Neural cell (in vitro differentiated cells): ENCODE measurements around the gene SHTN1. TPM values are rescaled to one million over a fixed set of nuclear protein-coding genes. Genes with fewer than 3 reads are reported as not detected.

ENCODE experiments used
- H2AFZ ChIP-seq: fragments of 200-600, 300-800 bp; sonication (generic), shearing (Covaris generic); 2 replicates; pipeline ENCODE4 v1.6.0; 2014; ENCODE audit warnings: low read depth, mild to moderate bottlenecking, antibody characterized with exemption, low read length, moderate library complexity
- H3F3A ChIP-seq: fragments of 200-600 bp; shearing (Covaris generic); 2 replicates; pipeline ENCODE4 v1.6.1; 2016; ENCODE audit warnings: mild to moderate bottlenecking, moderate library complexity, mixed read lengths, antibody characterized with exemption, low read length; ENCODE audit not compliant: insufficient read depth, poor library complexity, severe bottlenecking
- H3K27ac ChIP-seq: fragments of 200-600, 300-800 bp; sonication (generic), shearing (Covaris generic); 2 replicates; pipeline ENCODE4 v1.5.1; 2014; ENCODE audit warnings: mild to moderate bottlenecking, low read length, moderate library complexity
- H3K27me3 ChIP-seq: fragments of 300-800, 200-600 bp; sonication (generic), shearing (Covaris generic); 2 replicates; pipeline ENCODE4 v1.6.0; 2014; ENCODE audit warnings: mild to moderate bottlenecking, low read depth, low read length, moderate library complexity; ENCODE audit not compliant: insufficient read depth
- H3K36me3 ChIP-seq: fragments of 300-800, 200-600 bp; sonication (generic), shearing (Covaris generic); 2 replicates; pipeline ENCODE4 v1.5.1; 2014; ENCODE audit warnings: mild to moderate bottlenecking, antibody characterized with exemption, low read length, moderate library complexity; ENCODE audit not compliant: insufficient read depth
- H3K4me2 ChIP-seq: fragments of 300-800, 200-600 bp; sonication (generic), shearing (Covaris generic); 2 replicates; pipeline ENCODE4 v1.6.0; 2014; ENCODE audit warnings: mild to moderate bottlenecking, low read length
- H3K4me3 ChIP-seq: fragments of 300-800, 200-600 bp; sonication (generic), shearing (Covaris generic); 2 replicates; pipeline ENCODE4 v1.5.1; 2014; ENCODE audit warnings: mild to moderate bottlenecking, low read length, moderate library complexity
- H3K79me2 ChIP-seq: fragments of 200-600 bp; shearing (Covaris generic); replicated peaks from 2 replicates; pipeline ENCODE4 v1.6.0; 2014; ENCODE audit warnings: mild to moderate bottlenecking, low read length, moderate library complexity; ENCODE audit not compliant: insufficient read depth
- H3K9ac ChIP-seq: fragments of 300-800, 200-600 bp; sonication (generic), shearing (Covaris generic); 2 replicates; pipeline ENCODE4 v1.6.1; 2016; ENCODE audit warnings: mild to moderate bottlenecking, low read length, mixed read lengths
- H3K9me2 ChIP-seq: fragments of 200-600 bp; shearing (Covaris generic); 2 replicates; pipeline ENCODE4 v1.6.1; 2016; ENCODE audit warnings: mild to moderate bottlenecking, low read length, mixed read lengths; ENCODE audit not compliant: insufficient read depth
- H3K9me3 ChIP-seq: fragments of 200-600, 300-800 bp; sonication (generic), shearing (Covaris generic); 2 replicates; pipeline ENCODE4 v1.6.1; 2016; ENCODE audit warnings: mild to moderate bottlenecking, mixed run types, low read length, moderate library complexity, mixed read lengths
- H4K20me1 ChIP-seq: fragments of 200-600 bp; shearing (Covaris generic); 2 replicates; pipeline ENCODE4 v1.6.1; 2016; ENCODE audit warnings: mild to moderate bottlenecking, mixed run types; ENCODE audit not compliant: insufficient read depth
- CTCF ChIP-seq: fragments of 450-650 bp; IDR thresholded peaks from 2 replicates; pipeline ENCODE4 v1.5.1; 2014; ENCODE audit warnings: antibody characterized with exemption, mild to moderate bottlenecking, moderate library complexity; ENCODE audit not compliant: poor library complexity, severe bottlenecking
- EP300 ChIP-seq: fragments of 450-650 bp; conservative IDR thresholded peaks from 2 replicates; pipeline ENCODE4 v1.6.1; 2014; ENCODE audit warnings: antibody characterized with exemption, mild to moderate bottlenecking, moderate library complexity; ENCODE audit not compliant: poor library complexity, severe bottlenecking
- EZH2 ChIP-seq: fragments of 200-600, 300-800 bp; shearing (Covaris generic), sonication (generic); IDR thresholded peaks from 2 replicates; pipeline ENCODE4 v1.6.1; 2014; ENCODE audit warnings: antibody characterized with exemption, low read length, borderline replicate concordance, mild to moderate bottlenecking; ENCODE audit not compliant: insufficient read depth, poor library complexity, severe bottlenecking
- MXI1 ChIP-seq: fragments of 450-650 bp; conservative IDR thresholded peaks from 2 replicates; pipeline ENCODE4 v1.6.1; 2014; ENCODE audit warnings: antibody characterized with exemption, mild to moderate bottlenecking; ENCODE audit not compliant: poor library complexity, severe bottlenecking
- POLR2AphosphoS5 ChIP-seq: IDR thresholded peaks from 2 replicates; pipeline ENCODE4 v1.6.1; 2012
- RAD21 ChIP-seq: fragments of 450-650 bp; conservative IDR thresholded peaks from 2 replicates; pipeline ENCODE4 v1.6.1; 2014; ENCODE audit warnings: antibody characterized with exemption, mild to moderate bottlenecking, moderate library complexity
- REST ChIP-seq: IDR thresholded peaks from 2 replicates; pipeline ENCODE4 v1.6.1; 2012; ENCODE audit warnings: borderline replicate concordance
- SMC3 ChIP-seq: fragments of 450-650 bp; conservative IDR thresholded peaks from 2 replicates; pipeline ENCODE4 v1.6.1; 2014; ENCODE audit warnings: antibody characterized with exemption, mild to moderate bottlenecking, moderate library complexity; ENCODE audit not compliant: poor library complexity
- TAF1 ChIP-seq: IDR thresholded peaks from 2 replicates; pipeline ENCODE4 v1.6.1; 2012; ENCODE audit warnings: low read depth
- polyA plus RNA-seq: library from polyadenylated mRNA; depleted of rRNA; stranded (reverse); fragments of >200 nt; gene quantifications from 2 replicates; pipeline ENCODE4 v1.2.3, GENCODE V29; 2014

The SHTN1 gene
- polyA plus RNA-seq, 1 donor from 2014 or later = 55.8 TPM

DNA sequence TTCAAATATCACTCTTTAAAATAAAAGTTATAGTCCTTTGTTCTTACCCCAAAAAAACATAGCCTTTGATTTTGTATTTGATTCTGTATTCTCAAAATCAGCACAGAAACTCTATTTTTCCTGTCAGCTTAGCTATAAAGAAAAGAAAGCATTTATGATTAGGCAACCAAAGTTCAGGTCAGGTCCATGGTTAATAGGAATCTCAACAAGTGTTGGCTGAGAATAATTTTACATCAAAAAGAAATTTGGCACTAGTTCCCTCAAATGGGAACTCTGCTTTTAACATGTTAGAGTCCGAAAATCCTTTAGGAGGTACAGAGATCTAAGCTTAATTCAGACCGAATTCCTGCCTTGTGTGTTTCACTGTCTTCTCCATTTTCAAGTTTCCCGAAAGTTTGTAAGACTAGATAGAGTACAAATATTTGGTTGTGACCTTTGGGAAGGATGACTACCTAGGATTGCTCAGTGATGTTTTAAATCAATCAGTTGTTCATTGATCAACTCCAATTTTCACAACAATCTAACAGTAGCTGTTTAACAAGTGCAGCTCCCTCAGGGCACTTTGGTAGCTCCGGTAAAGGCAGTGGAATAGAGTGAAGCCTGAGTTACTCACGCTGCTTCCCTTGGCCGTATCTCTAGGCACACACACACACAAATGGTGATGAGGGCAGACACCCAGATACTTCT is 164.5 kb downstream of the SHTN1 start:
- TF ChIP-seq POLR2AphosphoS5 (no peak), EZH2 (no peak), MXI1 (no peak), SMC3 (no peak), TAF1 (no peak), RAD21 (no peak), REST (no peak), EP300 (no peak), CTCF (no peak)
- no peak overlapping the region for H2AFZ ChIP-seq

DNA sequence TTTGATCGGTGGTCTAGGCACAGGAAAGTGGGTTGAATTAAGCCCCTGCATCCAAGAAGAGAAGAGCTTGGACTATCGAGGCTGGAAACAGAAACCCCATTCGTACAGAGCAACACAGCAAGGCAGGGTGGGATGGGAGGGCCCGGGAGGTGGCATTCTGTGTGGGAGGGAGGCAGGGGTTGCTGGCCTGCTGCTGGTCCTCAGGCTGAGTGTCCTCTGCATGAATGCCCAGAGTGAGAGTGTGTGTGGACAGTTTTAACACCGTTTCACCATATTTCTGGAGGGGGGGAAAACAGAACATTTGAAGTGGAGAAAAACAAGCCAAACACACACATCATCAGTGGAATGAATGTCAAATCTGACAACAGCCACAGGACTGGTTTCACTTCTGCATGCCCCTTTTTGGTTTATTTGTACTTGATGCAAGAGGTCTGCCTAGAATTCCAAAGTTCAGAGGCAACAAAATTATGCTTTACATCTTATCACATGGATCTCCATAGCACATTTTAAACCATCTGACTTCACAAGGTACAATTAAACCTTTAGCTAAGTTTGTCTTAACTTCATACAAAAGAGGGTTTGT is 166.8 kb downstream of the SHTN1 start:
- no peak overlapping the region for H3K27ac ChIP-seq
- H3K36me3 ChIP-seq = no peaks in the 10 kb centered on the region
- no peaks in the 10 kb centered on the region for H3F3A ChIP-seq
- no peak overlapping the region for H3K4me3 ChIP-seq
- no peaks in the 10 kb centered on the region for H3K9me2 ChIP-seq
- no peaks in the 10 kb centered on the region for H3K27me3 ChIP-seq
- no peak overlapping the region for H2AFZ ChIP-seq
- no peak overlapping the region for H3K9ac ChIP-seq
- TF ChIP-seq CTCF (no peak), MXI1 (no peak), REST (no peak), SMC3 (no peak), POLR2AphosphoS5 (no peak), RAD21 (no peak), EP300 (no peak), EZH2 (no peak), TAF1 (no peak)
- H4K20me1 ChIP-seq = no peaks in the 10 kb centered on the region
- no peaks in the 10 kb centered on the region for H3K9me3 ChIP-seq
- H3K4me2 ChIP-seq = no peak overlapping the region
- no peaks in the 10 kb centered on the region for H3K79me2 ChIP-seq

More for the DNA sequence above, 164.5 kb downstream of the SHTN1 start:
- no peaks in the 10 kb centered on the region for H3K9me2 ChIP-seq
- no peak overlapping the region for H3K27ac ChIP-seq
- no peaks in the 10 kb centered on the region for H3K79me2 ChIP-seq
- no peaks in the 10 kb centered on the region for H4K20me1 ChIP-seq
- no peaks in the 10 kb centered on the region for H3F3A ChIP-seq
- H3K9ac ChIP-seq = no peak overlapping the region
- no peaks in the 10 kb centered on the region for H3K27me3 ChIP-seq
- H3K9me3 ChIP-seq = no peaks in the 10 kb centered on the region
- no peaks in the 10 kb centered on the region for H3K36me3 ChIP-seq
- H3K4me2 ChIP-seq = no peak overlapping the region
- H3K4me3 ChIP-seq = no peak overlapping the region
